Vagina (tissue), 2 donors: Measurements from ENCODE around the gene CLEC2B.

Source experiments
- POLR2A ChIP-seq, 2 donors: fragments of 450-650 bp; IDR thresholded peaks; one replicate each; pipeline ENCODE4 v1.6.1; 2017; ENCODE audit warnings: antibody characterized with exemption in 2 of 2, mild to moderate bottlenecking in 2 of 2, moderate library complexity in 2 of 2
- POLR2AphosphoS5 ChIP-seq, 2 donors: sonication (generic); formaldehyde crosslinking; IDR thresholded peaks; one replicate each; pipeline ENCODE4 v1.9.0; 2017; ENCODE audit warnings: antibody characterized with exemption in 2 of 2, mild to moderate bottlenecking in 2 of 2, low read depth in 1 of 2; ENCODE audit not compliant: insufficient read depth in 1 of 2
- TF ChIP-seq, protein P1 (sequence below), 3 experiments: fragments of 450-650 bp in 2 of 3; fragments of 200-600 bp in 1 of 3; sonication (generic) in 1 of 3; IDR thresholded peaks; one replicate each; pipeline ENCODE4 v1.5.1; 2017 to 2019; ENCODE audit warnings: antibody characterized with exemption in 3 of 3, mild to moderate bottlenecking in 2 of 3, moderate library complexity in 2 of 3

DNA sequence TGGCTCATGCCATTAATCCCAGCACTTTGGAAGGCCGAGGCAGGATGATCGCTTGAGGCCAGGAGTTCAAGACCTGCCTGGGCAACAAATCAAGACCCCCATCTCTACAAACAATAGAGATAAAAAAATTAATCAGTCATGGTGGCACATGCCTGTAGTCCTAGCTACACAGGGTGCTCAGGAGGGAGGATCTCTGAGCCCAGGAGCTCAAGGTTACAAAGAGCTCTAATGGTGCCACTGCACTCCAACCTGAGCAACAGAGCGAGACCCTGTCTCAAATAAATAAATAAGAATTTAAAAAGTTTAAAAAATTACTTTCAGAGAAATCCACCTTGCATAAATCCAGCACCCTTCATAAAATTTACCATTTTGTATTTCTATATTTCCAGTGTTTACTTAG is 39.7 kb downstream of the CLEC2B start:
- TF ChIP-seq, protein P1, sequence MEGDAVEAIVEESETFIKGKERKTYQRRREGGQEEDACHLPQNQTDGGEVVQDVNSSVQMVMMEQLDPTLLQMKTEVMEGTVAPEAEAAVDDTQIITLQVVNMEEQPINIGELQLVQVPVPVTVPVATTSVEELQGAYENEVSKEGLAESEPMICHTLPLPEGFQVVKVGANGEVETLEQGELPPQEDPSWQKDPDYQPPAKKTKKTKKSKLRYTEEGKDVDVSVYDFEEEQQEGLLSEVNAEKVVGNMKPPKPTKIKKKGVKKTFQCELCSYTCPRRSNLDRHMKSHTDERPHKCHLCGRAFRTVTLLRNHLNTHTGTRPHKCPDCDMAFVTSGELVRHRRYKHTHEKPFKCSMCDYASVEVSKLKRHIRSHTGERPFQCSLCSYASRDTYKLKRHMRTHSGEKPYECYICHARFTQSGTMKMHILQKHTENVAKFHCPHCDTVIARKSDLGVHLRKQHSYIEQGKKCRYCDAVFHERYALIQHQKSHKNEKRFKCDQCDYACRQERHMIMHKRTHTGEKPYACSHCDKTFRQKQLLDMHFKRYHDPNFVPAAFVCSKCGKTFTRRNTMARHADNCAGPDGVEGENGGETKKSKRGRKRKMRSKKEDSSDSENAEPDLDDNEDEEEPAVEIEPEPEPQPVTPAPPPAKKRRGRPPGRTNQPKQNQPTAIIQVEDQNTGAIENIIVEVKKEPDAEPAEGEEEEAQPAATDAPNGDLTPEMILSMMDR (IDR thresholded peaks at IDR 0.05), result no peak
- TF ChIP-seq POLR2AphosphoS5 (IDR thresholded peaks at IDR 0.05; ENCODE audit: insufficient read depth in 1 of 2, low read depth in 1 of 2) (no peak), POLR2A (IDR thresholded peaks at IDR 0.05) (no peak)
